ENCODE results near the gene TOMM40.
"Not testable (repeated sequence)": the region's sequence is repeated elsewhere in the genome, so short reads cannot be mapped to it uniquely, and the experiment has no call there.

The TOMM40 gene

DNA sequence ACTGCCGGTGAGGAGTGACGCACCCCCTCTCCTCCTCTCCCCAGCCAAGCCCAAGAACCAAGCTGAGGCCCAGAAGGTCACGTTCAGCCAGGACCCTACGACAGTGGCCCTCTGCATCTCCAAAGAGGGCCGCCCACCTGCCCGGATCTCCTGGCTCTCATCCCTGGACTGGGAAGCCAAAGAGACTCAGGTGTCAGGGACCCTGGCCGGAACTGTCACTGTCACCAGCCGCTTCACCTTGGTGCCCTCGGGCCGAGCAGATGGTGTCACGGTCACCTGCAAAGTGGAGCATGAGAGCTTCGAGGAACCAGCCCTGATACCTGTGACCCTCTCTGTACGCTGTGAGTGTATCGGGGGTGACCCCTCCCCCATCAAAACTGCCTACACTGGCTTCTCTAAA lies 19.2 kb upstream of the TOMM40 start:
- DNase-seq (ENCODE audit: low spot score), result no peak

DNA sequence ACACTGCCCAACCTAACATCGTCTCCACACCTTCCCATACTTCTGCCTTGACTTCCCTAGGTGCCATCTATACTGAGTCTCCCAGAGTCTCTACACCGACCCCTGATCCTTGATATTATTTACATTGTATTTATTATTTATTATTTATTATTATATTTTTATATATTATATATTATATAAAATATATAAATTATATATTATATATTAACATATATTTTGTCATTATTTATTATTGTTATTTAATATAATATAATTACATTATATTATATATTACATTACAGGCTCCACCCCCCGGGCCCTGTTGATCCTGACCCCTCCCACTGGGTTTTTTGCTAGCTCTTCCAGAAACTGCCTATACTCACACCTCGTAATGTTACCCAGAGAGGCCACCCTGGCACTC lies 18.4 kb upstream of the TOMM40 start:
- DNase-seq (ENCODE audit: low spot score), result no peak

GRCh38 chr19:44874317-44874716 lies 16.7 kb upstream of the TOMM40 start:
- DNase-seq (ENCODE audit: low spot score), result no peak

DNA sequence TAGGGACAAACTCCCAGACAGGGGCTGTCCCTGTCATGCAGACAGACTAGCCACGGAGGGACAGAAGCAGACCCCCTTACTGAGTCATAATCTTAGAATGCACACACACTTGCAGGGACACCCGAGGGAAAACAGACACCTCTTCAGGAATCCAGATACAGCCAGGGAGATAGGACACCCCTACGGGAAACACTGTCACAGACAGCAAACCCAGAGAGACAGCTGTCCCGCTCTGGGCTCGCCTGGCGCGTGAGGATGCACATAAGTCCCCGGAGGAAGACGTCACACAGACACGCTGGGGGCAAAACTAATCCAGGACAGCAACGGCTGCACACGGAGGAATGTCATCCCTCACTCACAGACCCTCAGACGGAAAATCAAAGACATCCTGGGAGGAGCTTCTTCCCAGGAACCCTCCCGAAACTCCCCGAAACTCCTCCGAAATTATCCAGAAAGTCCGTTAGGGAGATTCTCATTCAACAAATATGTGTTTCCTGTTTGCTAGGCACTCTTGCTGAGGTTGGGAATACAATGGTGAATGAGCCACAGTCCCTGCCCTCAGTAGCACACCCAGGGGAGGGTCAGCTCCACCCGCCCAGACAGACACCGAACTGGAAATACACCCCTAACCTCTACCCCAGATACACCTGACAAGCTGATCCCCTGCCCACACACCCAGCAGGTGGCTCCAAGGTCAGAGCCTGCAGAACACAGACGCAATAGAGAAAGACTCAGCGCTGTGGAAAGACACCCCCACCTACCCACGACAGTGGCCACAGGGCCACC lies 15.2 kb upstream of the TOMM40 start:
- no peak for DNase-seq (ENCODE audit: low spot score)

DNA sequence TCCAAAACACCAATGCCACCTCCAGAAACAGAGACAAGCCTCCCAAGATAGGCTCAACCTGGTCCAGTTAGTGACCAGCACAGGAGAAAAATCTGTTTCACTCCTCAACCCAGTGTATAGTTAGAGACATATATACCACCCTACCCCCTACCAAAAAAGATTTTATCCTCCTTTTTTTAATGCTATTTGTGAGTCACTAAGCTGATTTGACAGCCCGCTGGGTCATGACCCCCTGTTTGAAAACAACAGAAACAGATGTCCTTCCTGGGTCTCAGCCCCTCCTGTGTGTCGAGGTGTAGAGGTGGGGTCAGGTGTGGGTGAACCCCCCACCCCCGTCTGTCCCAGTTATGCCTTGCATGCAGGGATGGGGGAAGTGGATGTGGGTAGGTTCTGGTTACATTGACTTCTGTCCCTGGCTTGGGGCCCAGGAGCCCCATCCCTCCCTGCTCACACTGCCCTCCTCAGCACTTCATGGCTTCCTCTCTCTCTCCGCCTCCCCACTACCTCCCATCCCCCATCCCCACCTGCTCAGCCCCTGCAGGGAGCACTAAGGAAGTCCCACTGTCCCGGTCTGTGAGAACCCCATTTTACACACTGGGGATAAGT lies 14.0 kb upstream of the TOMM40 start:
- no peak for DNase-seq (ENCODE audit: low spot score)

- DNase-seq (ENCODE audit: low spot score), result no peak
Measured at GRCh38 chr19:44878120-44878865, 12.8 kb upstream of the TOMM40 start.

DNA sequence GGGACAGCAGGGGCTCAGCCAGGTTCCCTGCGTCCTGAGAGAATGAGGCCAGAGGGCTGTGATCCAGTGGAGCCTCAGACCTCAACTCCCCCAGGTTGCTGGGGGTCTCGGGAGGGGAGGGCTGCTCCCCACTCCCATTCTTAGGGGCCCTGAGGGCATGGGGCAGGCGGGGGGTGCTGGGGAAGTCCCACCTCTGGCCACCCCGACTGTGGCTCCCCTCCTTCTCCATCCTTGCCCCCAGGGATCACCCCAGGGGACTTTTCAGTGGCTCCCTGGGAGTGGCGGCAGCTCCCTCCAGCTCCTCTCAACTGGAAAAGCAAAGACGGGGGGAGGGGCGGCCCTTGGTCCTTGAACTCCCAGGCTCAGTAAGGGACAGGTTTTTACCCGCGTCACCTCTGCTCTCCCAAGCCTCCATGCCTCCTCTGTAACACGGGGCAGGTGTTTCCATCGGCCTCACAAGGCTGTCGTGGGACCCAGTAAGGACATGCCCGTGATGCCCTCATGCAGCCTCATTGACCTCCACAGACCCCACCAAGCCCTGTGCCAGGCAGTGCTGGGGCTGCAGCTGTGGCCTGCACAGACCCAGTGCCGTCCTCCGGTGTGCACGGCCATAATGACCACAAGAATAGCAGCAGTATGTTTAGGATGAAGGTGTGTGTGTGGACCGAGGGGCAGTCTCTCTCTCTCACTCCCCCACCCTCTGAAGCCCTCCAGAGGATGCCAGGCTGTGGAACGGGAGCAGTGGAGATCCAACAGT lies 11.6 kb upstream of the TOMM40 start:
- no peak for DNase-seq (ENCODE audit: low spot score)

- DNase-seq (ENCODE audit: low spot score), result no peak
Measured at GRCh38 chr19:44882063-44882462, 9.0 kb upstream of the TOMM40 start.

DNA sequence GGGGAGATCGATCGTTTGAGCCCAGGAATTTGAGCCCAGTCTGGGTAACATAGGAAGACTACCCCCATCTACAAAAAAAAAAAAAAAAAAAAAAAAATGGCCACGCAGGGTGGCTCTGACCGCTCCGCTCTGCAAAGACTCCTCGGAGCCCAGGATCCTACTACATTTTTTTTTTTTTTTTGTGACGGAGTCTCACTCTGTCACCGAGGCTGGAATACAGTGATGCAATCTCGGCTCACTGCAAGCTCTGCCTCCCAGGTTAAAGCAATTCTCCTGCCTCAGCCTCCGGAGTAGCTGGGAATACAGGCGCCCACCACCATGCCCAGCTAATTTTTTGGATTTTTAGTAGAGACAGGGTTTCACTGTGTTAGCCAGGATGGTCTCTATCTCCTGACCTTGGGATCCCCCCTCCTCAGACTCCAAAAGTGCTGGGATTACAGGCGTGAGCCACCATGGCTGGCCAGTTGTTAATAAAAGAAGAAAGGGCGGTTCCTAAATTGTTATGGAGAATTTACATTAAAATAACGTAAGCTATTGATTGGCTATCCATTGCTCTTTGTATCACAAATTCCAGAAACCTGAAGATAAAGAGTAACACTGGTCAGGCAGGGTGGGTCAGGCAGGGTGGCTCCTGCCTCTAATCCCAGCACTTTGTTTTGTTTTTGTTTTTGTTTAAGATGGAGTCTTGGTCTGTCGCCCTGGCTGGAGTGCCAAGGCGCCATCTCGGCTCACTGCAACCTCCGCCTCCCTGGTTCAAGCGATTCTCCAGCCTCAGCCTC lies 8.2 kb upstream of the TOMM40 start:
- not testable (repeated sequence) for DNase-seq (ENCODE audit: low spot score)

- no peak for DNase-seq (ENCODE audit: low spot score)
Measured at GRCh38 chr19:44883922-44884321, 7.1 kb upstream of the TOMM40 start.

GRCh38 chr19:44884566-44884965 lies 6.5 kb upstream of the TOMM40 start:
- no peak for DNase-seq (ENCODE audit: low spot score)

DNA sequence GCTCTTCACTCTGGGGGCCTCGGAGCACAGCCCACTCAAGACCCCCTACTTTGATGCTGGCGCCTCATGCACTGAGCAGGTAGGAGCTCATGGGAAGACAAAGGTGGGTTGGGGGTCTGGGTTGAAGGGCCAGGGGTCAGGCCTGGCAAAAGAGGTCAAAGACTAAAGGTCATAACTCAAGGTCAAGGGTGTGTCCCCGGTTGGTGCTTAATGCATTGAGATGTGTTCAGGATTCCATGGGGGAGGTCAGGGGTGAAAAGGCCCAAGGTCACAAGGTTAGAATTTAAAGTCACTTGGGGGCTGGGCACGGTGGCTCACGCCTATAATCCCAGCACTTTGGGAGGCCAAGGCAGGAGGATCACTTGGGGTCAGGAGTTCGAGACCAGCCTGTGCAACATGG lies 4.9 kb upstream of the TOMM40 start:
- DNase-seq (ENCODE audit: low spot score), result no peak

GRCh38 chr19:44887648-44888047 lies 3.4 kb upstream of the TOMM40 start:
- DNase-seq (ENCODE audit: low spot score), result no peak

DNA sequence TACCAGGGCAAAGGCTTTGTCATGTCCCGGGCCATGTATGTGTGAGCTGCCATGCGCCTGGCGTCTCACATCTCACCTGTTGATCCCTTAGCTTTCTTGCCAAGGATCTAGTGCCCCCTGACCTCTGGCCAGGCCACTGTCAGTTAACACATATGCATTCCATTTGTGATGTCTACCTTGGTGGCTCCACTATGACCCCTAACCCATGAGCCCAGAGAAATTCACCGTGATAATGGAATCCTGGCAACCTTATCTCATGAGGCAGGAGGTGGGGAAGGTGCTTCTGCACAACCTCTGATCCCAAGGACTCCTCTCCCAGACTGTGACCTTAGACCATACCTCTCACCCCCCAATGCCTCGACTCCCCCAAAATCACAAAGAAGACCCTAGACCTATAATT lies 2.7 kb upstream of the TOMM40 start:
- not testable (repeated sequence) for DNase-seq (ENCODE audit: low spot score)

DNA sequence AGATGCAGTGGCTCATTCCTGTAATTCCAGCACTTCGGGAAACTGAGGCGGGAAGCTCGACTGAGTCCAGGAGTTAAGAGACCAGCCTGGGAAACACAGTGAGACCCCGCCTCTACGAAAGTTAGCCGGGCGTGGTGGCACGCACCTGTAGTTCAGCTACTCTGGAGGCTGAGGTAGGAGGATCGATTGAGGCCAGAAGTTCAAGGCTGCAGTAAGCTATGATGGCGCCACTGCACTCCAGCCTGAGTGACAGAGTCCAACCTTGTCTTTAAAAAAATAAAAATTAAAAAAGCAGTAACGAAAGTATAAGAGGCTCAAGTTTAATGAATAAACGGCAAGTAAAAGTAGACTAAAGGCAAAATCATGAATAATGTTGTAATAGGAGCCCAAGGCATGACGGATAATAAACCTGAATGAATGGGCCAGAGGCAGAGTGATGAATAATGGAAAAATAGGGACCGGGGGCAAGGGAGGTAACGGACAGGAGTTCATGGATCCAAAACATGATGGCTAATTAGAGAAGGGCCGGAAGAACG lies 1.2 kb upstream of the TOMM40 start:
- no peak for DNase-seq (ENCODE audit: low spot score)

DNA sequence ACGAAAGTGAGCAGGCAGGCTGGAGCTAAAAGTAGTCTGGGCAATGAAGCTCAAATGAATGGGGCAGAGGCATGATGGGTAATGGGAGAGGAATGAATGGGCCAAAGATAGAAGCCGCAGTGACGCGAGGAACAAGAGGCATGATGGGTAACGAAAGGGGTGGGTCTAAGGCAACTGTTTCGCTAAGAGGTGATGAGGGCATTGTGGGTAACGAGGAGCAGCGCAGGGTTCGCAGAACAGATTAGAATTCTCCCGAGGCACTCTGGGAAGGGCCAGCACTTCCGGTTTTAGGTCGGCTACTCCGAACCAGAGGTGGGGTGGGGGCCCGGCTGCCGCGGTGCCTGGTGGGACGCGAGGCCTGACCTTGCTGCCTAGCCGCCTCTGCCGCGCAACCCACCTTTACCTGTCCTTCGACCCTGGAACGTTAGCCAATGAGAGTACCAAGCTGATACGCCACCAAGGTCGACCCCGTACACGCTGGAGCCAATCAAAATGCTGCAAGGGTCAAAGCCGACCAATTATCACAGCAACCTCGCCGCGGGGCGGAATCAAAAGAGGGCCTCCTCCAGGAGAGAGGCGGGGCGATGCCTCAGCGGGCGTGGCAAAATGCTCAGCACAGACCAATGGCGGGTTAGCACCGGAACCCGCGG lies 563 bp upstream of the TOMM40 start:
- DNase-seq (ENCODE audit: low spot score), result peak; percentile 100

GRCh38 chr19:44892932-44893331 lies 1.9 kb downstream of the TOMM40 start:
- DNase-seq (ENCODE audit: low spot score), result no peak

DNA sequence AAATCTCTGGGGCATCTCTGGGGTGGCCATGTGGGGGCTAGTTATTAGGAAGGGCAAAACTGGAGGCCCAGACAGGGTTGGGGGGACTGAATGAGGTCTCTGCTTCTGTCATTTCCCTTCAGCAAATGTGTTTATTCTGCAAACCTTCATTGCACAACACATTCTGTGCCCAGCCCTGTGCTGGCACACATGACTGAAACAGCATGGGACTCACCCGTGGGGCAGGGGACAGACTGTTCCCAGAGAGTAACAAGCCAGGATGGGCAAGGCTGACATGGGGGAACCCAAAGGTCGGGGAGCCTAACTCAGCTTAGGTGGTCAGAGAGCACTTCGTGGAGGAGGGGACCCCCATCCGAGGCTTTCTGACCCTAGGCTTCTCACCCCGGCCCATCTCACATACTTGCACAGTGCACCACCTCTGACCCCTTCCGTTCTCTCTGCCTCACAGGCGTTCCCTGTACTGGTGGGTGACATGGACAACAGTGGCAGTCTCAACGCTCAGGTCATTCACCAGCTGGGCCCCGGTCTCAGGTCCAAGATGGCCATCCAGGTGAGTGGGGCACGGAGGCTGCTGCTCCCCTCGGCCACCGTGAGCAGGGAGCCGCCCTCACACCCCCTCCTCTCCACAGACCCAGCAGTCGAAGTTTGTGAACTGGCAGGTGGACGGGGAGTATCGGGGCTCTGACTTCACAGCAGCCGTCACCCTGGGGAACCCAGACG lies 2.4 kb downstream of the TOMM40 start:
- DNase-seq (ENCODE audit: low spot score), result no peak

- no peak for DNase-seq (ENCODE audit: low spot score)
Measured at GRCh38 chr19:44894052-44894400, 3.0 kb downstream of the TOMM40 start.

DNA sequence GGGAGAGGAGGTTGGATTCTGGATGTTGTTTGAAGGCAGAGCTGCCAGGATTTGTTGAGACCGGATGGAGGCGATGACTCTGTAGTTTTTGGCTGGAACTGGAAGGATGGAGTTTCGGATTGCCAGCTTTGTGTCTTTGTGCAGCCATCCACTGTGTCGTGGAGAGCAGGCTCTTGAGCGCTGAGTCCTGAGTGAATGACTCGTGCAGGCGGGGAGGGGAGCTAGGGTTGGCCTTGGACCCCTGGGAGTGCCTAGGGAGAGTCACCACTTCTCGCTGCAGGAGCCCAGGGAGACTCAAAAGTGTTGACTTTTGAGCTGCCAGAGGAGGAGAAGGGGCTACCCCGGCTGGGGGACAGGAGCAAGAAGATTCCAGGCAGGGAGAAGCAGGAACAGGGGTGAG lies 3.9 kb downstream of the TOMM40 start:
- no peak for DNase-seq (ENCODE audit: low spot score)
